HEK293 (cell line): Measurements from ENCODE around the gene FOSL1.

Experiments used
- GLIS2 ChIP-seq: fragments of 450-650 bp; formaldehyde crosslinking; IDR thresholded peaks from 2 replicates; pipeline ENCODE4 v1.5.1; 2016; ENCODE audit warnings: missing biosample characterization, missing genetic modification characterization
- KLF10 ChIP-seq: fragments of 450-650 bp; IDR thresholded peaks from 2 replicates; pipeline ENCODE4 v1.5.1; 2018; ENCODE audit warnings: missing biosample characterization, mild to moderate bottlenecking, missing genetic modification characterization
- KLF16 ChIP-seq: fragments of 450-650 bp; formaldehyde crosslinking; IDR thresholded peaks from 2 replicates; pipeline ENCODE4 v1.5.1; 2017; ENCODE audit warnings: missing biosample characterization, missing genetic modification characterization
- KLF8 ChIP-seq: fragments of 450-650 bp; formaldehyde crosslinking; IDR thresholded peaks from 2 replicates; pipeline ENCODE4 v1.5.1; 2016; ENCODE audit warnings: missing biosample characterization, missing genetic modification characterization
- SP2 ChIP-seq: fragments of 450-650 bp; formaldehyde crosslinking; IDR thresholded peaks from 2 replicates; pipeline ENCODE4 v1.5.1; 2016; ENCODE audit warnings: missing biosample characterization, missing genetic modification characterization
- SP3 ChIP-seq: fragments of 450-650 bp; formaldehyde crosslinking; IDR thresholded peaks from 2 replicates; pipeline ENCODE4 v1.5.1; 2016; ENCODE audit warnings: missing biosample characterization, missing genetic modification characterization
- SP7 ChIP-seq: fragments of 450-650 bp; formaldehyde crosslinking; IDR thresholded peaks from 2 replicates; pipeline ENCODE4 v1.5.1; 2016; ENCODE audit warnings: missing biosample characterization, missing genetic modification characterization
- TRIM28 ChIP-seq: IDR thresholded peaks from 2 replicates; pipeline ENCODE4 v1.6.1; 2011; ENCODE audit warnings: low read length, control low read depth, borderline replicate concordance
- ZBTB21 ChIP-seq: fragments of 450-650 bp; formaldehyde crosslinking; IDR thresholded peaks from 2 replicates; pipeline ENCODE4 v1.5.1; 2017; ENCODE audit warnings: missing biosample characterization, missing genetic modification characterization
- ZBTB48 ChIP-seq: fragments of 450-650 bp; formaldehyde crosslinking; IDR thresholded peaks from 2 replicates; pipeline ENCODE4 v1.5.1; 2016; ENCODE audit warnings: missing biosample characterization, missing genetic modification characterization
- ZNF132 ChIP-seq: fragments of 450-650 bp; formaldehyde crosslinking; IDR thresholded peaks from 2 replicates; pipeline ENCODE4 v1.5.1; 2017; ENCODE audit warnings: missing biosample characterization, missing genetic modification characterization, borderline replicate concordance
- ZNF302 ChIP-seq: fragments of 450-650 bp; formaldehyde crosslinking; IDR thresholded peaks from 2 replicates; pipeline ENCODE4 v1.5.1; 2016; ENCODE audit warnings: missing biosample characterization, missing genetic modification characterization, low read depth
- ZNF404 ChIP-seq: fragments of 450-650 bp; formaldehyde crosslinking; IDR thresholded peaks from 2 replicates; pipeline ENCODE4 v1.5.1; 2017; ENCODE audit warnings: missing biosample characterization, missing genetic modification characterization
- ZNF426 ChIP-seq: fragments of 450-650 bp; formaldehyde crosslinking; IDR thresholded peaks from 2 replicates; pipeline ENCODE4 v1.5.1; 2017; ENCODE audit warnings: missing biosample characterization, missing genetic modification characterization, mild to moderate bottlenecking, inconsistent platforms, moderate library complexity
- ZNF521 ChIP-seq: fragments of 450-650 bp; formaldehyde crosslinking; IDR thresholded peaks from 2 replicates; pipeline ENCODE4 v1.5.1; 2017; ENCODE audit warnings: missing biosample characterization, mild to moderate bottlenecking, missing genetic modification characterization
- ZNF600 ChIP-seq: fragments of 450-650 bp; formaldehyde crosslinking; IDR thresholded peaks from 2 replicates; pipeline ENCODE4 v1.5.1; 2016; ENCODE audit warnings: missing biosample characterization, missing genetic modification characterization
- ZNF626 ChIP-seq: fragments of 450-650 bp; sonication (Bioruptor Pico); formaldehyde crosslinking; IDR thresholded peaks from 2 replicates; pipeline ENCODE4 v1.5.1; 2018; ENCODE audit warnings: missing biosample characterization, missing genetic modification characterization, inconsistent platforms
- ZNF629 ChIP-seq: fragments of 450-650 bp; formaldehyde crosslinking; IDR thresholded peaks from 2 replicates; pipeline ENCODE4 v1.5.1; 2017; ENCODE audit warnings: missing biosample characterization, missing genetic modification characterization
- ZNF658 ChIP-seq: fragments of 450-650 bp; formaldehyde crosslinking; IDR thresholded peaks from 2 replicates; pipeline ENCODE4; 2016; ENCODE audit warnings: missing biosample characterization, missing genetic modification characterization
- ZNF664 ChIP-seq: fragments of 450-650 bp; formaldehyde crosslinking; IDR thresholded peaks from 2 replicates; pipeline ENCODE4 v1.5.1; 2016; ENCODE audit warnings: missing biosample characterization, missing genetic modification characterization
- ZSCAN16 ChIP-seq: fragments of 450-650 bp; formaldehyde crosslinking; IDR thresholded peaks from 2 replicates; pipeline ENCODE4 v1.5.1; 2016; ENCODE audit warnings: missing biosample characterization, missing genetic modification characterization
- TF ChIP-seq, protein P1 (sequence below): fragments of 450-650 bp; formaldehyde crosslinking; IDR thresholded peaks from 2 replicates; pipeline ENCODE4 v1.5.1; 2016; ENCODE audit warnings: missing biosample characterization, missing genetic modification characterization
- TF ChIP-seq, protein P2 (sequence below): fragments of 450-650 bp; formaldehyde crosslinking; IDR thresholded peaks from 2 replicates; pipeline ENCODE4 v1.5.1; 2016; ENCODE audit warnings: missing biosample characterization, missing genetic modification characterization
- TF ChIP-seq, protein P3 (sequence below): fragments of 450-650 bp; IDR thresholded peaks from 2 replicates; pipeline ENCODE4 v1.5.1; 2018; ENCODE audit warnings: missing biosample characterization, mild to moderate bottlenecking, missing genetic modification characterization
- TF ChIP-seq, protein P4 (sequence below): fragments of 450-650 bp; formaldehyde crosslinking; conservative IDR thresholded peaks from 2 replicates; pipeline ENCODE4 v1.5.1; 2016; ENCODE audit warnings: low read depth, missing biosample characterization, missing genetic modification characterization
- TF ChIP-seq, protein P5 (sequence below): fragments of 450-650 bp; formaldehyde crosslinking; IDR thresholded peaks from 2 replicates; pipeline ENCODE4 v1.5.1; 2016; ENCODE audit warnings: missing biosample characterization, missing genetic modification characterization
- TF ChIP-seq, protein P6 (sequence below): sonication (generic); formaldehyde crosslinking; IDR thresholded peaks from 2 replicates; pipeline ENCODE4 v1.8.1; 2022; ENCODE audit warnings: mild to moderate bottlenecking, moderate library complexity, missing genetic modification reagents

Gene FOSL1

DNA sequence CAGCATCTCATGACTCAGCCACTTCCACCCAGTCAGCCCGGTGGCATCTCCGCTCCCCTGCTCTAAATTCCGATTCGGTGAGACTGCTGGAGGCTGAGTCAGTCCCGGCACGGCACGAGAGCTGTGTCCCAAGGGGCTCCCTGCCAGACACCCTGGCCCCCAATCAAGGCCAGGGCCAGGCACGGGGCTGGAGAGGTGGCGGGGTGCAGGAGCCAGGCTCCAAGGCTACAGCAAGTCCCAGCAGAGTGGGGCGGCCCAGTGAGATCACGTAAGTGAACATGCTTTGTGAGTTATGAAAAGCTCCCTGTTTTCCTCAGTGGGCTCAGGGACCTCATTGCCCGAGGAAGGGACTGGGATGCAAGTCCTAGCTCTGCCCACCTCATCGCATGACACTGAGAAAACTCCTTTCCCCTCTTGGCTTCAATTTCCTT, 15.6 kb upstream of the FOSL1 start (continued):
- TF ChIP-seq, protein P1, sequence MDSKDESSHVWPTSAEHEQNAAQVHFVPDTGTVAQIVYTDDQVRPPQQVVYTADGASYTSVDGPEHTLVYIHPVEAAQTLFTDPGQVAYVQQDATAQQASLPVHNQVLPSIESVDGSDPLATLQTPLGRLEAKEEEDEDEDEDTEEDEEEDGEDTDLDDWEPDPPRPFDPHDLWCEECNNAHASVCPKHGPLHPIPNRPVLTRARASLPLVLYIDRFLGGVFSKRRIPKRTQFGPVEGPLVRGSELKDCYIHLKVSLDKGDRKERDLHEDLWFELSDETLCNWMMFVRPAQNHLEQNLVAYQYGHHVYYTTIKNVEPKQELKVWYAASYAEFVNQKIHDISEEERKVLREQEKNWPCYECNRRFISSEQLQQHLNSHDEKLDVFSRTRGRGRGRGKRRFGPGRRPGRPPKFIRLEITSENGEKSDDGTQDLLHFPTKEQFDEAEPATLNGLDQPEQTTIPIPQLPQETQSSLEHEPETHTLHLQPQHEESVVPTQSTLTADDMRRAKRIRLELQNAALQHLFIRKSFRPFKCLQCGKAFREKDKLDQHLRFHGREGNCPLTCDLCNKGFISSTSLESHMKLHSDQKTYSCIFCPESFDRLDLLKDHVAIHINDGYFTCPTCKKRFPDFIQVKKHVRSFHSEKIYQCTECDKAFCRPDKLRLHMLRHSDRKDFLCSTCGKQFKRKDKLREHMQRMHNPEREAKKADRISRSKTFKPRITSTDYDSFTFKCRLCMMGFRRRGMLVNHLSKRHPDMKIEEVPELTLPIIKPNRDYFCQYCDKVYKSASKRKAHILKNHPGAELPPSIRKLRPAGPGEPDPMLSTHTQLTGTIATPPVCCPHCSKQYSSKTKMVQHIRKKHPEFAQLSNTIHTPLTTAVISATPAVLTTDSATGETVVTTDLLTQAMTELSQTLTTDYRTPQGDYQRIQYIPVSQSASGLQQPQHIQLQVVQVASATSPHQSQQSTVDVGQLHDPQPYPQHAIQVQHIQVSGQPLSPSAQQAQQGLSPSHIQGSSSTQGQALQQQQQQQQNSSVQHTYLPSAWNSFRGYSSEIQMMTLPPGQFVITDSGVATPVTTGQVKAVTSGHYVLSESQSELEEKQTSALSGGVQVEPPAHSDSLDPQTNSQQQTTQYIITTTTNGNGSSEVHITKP (tag by site-specific recombination) = peak; percentile 79
- no peak for TF ChIP-seq SP2 (tag by site-specific recombination)
- TF ChIP-seq ZNF600 (tag by site-specific recombination) = peak; percentile 52
- TF ChIP-seq, protein P2, sequence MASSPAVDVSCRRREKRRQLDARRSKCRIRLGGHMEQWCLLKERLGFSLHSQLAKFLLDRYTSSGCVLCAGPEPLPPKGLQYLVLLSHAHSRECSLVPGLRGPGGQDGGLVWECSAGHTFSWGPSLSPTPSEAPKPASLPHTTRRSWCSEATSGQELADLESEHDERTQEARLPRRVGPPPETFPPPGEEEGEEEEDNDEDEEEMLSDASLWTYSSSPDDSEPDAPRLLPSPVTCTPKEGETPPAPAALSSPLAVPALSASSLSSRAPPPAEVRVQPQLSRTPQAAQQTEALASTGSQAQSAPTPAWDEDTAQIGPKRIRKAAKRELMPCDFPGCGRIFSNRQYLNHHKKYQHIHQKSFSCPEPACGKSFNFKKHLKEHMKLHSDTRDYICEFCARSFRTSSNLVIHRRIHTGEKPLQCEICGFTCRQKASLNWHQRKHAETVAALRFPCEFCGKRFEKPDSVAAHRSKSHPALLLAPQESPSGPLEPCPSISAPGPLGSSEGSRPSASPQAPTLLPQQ = 0 out of 2 replicates have a peak, but pooled peaks have one; percentile 34
- TF ChIP-seq, protein P3, sequence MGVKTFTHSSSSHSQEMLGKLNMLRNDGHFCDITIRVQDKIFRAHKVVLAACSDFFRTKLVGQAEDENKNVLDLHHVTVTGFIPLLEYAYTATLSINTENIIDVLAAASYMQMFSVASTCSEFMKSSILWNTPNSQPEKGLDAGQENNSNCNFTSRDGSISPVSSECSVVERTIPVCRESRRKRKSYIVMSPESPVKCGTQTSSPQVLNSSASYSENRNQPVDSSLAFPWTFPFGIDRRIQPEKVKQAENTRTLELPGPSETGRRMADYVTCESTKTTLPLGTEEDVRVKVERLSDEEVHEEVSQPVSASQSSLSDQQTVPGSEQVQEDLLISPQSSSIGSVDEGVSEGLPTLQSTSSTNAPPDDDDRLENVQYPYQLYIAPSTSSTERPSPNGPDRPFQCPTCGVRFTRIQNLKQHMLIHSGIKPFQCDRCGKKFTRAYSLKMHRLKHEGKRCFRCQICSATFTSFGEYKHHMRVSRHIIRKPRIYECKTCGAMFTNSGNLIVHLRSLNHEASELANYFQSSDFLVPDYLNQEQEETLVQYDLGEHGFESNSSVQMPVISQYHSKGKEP = no peak
- TF ChIP-seq KLF16 (tag by site-specific recombination) = no peak
- no peak for TF ChIP-seq TRIM28
- 0 out of 2 replicates have a peak, but pooled peaks have one; percentile 56 for TF ChIP-seq ZBTB21 (tag by site-specific recombination)
- TF ChIP-seq ZNF426 (tag by site-specific recombination) = no peak
- peak; percentile 87 for TF ChIP-seq ZNF629 (tag by site-specific recombination)
- TF ChIP-seq ZNF302 (tag by site-specific recombination) = no peak
- TF ChIP-seq ZNF132 (tag by site-specific recombination) = no peak
- TF ChIP-seq ZSCAN16 (tag by site-specific recombination) = no peak
- TF ChIP-seq, protein P4, sequence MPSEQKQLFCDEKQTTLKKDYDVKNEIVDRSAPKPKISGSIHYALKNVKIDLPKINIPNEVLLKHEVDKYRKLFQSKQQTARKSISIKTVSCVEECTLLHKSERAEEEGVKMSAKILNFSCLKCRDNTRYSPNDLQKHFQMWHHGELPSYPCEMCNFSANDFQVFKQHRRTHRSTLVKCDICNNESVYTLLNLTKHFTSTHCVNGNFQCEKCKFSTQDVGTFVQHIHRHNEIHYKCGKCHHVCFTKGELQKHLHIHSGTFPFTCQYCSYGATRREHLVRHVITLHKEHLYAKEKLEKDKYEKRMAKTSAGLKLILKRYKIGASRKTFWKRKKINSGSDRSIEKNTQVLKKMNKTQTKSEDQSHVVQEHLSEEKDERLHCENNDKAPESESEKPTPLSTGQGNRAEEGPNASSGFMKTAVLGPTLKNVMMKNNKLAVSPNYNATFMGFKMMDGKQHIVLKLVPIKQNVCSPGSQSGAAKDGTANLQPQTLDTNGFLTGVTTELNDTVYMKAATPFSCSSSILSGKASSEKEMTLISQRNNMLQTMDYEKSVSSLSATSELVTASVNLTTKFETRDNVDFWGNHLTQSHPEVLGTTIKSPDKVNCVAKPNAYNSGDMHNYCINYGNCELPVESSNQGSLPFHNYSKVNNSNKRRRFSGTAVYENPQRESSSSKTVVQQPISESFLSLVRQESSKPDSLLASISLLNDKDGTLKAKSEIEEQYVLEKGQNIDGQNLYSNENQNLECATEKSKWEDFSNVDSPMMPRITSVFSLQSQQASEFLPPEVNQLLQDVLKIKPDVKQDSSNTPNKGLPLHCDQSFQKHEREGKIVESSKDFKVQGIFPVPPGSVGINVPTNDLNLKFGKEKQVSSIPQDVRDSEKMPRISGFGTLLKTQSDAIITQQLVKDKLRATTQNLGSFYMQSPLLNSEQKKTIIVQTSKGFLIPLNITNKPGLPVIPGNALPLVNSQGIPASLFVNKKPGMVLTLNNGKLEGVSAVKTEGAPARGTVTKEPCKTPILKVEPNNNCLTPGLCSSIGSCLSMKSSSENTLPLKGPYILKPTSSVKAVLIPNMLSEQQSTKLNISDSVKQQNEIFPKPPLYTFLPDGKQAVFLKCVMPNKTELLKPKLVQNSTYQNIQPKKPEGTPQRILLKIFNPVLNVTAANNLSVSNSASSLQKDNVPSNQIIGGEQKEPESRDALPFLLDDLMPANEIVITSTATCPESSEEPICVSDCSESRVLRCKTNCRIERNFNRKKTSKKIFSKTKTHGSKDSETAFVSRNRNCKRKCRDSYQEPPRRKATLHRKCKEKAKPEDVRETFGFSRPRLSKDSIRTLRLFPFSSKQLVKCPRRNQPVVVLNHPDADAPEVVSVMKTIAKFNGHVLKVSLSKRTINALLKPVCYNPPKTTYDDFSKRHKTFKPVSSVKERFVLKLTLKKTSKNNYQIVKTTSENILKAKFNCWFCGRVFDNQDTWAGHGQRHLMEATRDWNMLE = no peak
- peak; percentile 77 for TF ChIP-seq KLF8 (tag by site-specific recombination)
- TF ChIP-seq ZNF626 (tag by site-specific recombination) = no peak
- 0 out of 2 replicates have a peak, but pooled peaks have one; percentile 36 for TF ChIP-seq SP3 (tag by site-specific recombination)
- TF ChIP-seq ZNF664 (tag by site-specific recombination) = no peak
- TF ChIP-seq ZNF658 = no peak
- peak; percentile 83 for TF ChIP-seq GLIS2 (tag by site-specific recombination)
- TF ChIP-seq, protein P5, sequence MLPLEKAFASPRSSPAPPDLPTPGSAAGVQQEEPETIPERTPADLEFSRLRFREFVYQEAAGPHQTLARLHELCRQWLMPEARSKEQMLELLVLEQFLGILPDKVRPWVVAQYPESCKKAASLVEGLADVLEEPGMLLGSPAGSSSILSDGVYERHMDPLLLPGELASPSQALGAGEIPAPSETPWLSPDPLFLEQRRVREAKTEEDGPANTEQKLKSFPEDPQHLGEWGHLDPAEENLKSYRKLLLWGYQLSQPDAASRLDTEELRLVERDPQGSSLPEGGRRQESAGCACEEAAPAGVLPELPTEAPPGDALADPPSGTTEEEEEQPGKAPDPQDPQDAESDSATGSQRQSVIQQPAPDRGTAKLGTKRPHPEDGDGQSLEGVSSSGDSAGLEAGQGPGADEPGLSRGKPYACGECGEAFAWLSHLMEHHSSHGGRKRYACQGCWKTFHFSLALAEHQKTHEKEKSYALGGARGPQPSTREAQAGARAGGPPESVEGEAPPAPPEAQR (tag by site-specific recombination) = no peak
- TF ChIP-seq SP7 = peak; percentile 85
- TF ChIP-seq ZNF521 (tag by site-specific recombination) = no peak
- no peak for TF ChIP-seq ZNF404
- peak; percentile 47; the same call in 1 of the 2 replicates for TF ChIP-seq KLF10
- peak; percentile 64 for TF ChIP-seq ZBTB48 (tag by site-specific recombination)
- TF ChIP-seq, protein P6, sequence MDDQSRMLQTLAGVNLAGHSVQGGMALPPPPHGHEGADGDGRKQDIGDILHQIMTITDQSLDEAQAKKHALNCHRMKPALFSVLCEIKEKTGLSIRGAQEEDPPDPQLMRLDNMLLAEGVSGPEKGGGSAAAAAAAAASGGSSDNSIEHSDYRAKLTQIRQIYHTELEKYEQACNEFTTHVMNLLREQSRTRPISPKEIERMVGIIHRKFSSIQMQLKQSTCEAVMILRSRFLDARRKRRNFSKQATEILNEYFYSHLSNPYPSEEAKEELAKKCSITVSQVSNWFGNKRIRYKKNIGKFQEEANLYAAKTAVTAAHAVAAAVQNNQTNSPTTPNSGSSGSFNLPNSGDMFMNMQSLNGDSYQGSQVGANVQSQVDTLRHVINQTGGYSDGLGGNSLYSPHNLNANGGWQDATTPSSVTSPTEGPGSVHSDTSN (CRISPR knock-in tag) = no peak
